IPS DF 19.7 (cell line): ENCODE results near the gene MCU.

Experiments used
- DNase-seq: peaks from one replicate; pipeline ENCODE4 v3.0.0-alpha.2; 2013; ENCODE audit warnings: low read depth, low spot score

MCU gene

GRCh38 chr10:72802332-72802731 is 110.4 kb downstream of the MCU start:
- no peak for DNase-seq

GRCh38 chr10:72802763-72803505 is 111.0 kb downstream of the MCU start:
- no peak for DNase-seq

- DNase-seq, result no peak
Measured at GRCh38 chr10:72808001-72808400, 116.1 kb downstream of the MCU start.

DNA sequence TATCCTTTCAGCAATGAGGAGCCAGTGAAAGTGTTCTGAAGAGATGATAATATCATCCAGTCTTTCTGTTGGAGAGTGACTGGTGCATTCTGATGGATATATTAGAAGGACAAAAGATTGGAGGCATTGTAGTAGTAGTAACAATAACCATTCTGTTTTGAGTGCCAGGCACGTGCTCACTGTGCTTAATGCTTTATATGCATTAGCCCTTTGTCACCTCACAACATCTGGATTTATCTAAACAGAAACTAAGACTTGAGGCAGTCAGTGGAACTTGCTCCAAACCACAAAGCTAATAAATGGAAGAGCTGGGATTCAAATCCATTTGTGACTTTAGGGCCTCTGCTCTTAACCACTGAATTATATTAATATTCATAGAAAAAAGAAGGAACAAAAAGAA is 117.1 kb downstream of the MCU start:
- DNase-seq, result no peak

DNA sequence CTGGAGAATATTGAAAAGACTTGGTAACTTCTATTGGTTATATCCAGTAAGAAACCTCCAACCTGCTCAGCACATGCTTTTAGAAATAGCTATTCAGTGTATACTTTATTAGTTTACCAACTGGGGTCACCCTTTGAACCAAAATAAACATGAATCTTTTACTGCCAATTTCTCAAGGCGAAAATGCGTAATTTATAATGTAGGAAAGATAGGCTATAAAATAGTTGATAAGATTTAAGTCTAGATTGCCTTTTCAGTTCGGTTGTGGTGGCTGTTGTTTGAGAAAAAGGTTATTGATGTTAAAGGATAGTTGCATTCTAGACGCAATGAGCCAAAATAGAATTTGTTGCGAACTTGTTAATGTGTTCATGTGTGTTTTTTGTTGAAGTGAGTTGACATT is 119.0 kb downstream of the MCU start:
- no peak for DNase-seq

DNA sequence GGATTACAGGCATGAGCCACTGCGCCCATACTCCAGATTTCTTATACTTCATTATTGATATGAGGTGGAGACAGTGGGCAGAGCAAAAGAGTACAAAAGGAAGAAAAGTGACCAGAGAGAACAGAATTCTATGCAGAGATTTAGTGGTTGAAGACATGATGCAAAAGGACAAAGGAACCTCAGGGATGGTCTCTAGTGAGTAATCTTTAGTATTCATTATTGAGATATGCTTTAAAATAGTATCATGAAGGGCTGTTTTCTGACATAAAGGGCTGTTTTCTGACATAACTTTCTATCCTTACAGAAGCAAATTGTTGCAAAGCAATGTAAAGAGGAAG is 120.4 kb downstream of the MCU start:
- DNase-seq, result no peak

- DNase-seq, result no peak
Measured at GRCh38 chr10:72812753-72813430, 120.9 kb downstream of the MCU start.

DNA sequence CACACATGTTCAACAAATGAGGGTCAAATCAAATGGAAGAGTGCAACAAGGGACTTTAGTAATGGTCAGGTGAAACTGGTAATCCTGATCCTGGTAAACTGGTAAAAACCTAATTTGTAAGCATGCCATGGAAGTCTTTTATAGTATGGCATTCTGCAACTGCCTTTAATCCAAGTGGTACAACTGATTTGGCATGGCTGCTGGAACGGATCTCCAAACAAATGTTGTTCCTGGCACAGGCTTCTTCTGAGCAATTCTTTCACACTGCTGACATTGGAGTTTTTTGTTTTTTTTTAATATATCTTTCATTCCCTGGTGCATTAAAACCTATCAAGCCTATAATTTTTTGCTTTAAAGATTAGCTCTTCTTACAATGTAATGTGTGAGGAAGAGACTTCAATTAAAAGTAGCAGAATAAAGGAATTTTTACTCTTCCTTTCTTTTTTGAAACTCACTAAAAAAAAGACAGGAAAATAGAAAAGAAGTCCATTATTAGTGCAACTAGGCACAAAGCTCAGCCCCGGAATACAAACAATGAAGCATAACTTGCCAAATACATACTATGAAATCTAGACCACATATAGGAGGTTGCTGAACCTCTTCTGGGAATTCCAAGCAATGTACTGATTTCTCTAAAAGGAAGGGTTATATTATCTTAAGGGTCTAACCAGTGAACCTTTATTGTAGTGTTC is 122.3 kb downstream of the MCU start:
- no peak for DNase-seq

- DNase-seq, result no peak
Measured at GRCh38 chr10:72816565-72816964, 124.6 kb downstream of the MCU start.

DNA sequence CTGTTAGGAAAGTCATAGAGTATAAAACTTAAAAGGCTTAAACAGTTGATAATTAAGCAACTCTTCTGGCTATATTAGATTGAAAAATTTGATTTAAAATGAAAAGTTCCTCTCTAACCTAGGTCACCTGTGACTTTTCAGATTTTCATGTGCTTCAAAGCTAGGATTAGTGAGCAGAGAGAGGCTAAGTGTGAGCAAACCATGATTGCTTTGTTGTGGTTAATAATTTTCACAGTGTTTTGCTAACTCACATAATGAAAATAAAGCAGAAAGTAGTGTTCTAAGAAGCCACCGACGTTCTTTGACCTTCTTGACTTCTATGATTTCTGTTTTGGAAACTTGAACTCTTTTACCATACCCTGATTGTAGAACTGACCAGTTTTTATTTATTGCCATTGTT is 126.1 kb downstream of the MCU start:
- no peak for DNase-seq

DNA sequence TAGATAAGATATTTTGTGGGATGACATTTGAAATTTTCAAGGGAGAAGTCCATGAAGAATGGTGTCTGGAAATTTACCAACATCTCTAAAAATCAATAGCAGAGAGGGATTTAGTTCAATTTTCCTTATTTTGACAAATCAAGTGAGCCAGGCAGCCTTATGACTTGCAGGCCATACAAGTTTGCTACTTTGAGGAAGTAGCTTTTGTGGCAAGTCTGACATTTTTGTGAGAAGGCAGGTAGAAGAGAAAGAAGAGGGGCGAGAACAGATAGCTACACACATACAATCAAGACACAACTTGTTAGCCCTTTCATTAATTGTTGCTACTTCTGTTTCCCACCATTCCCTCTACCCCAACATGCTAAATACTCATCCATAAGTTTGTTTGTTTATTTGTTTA is 127.1 kb downstream of the MCU start:
- no peak for DNase-seq

- DNase-seq, result no peak
Measured at GRCh38 chr10:72821606-72822005, 129.7 kb downstream of the MCU start.

GRCh38 chr10:72822342-72822986 is 130.5 kb downstream of the MCU start:
- no peak for DNase-seq

GRCh38 chr10:72825163-72825562 is 133.2 kb downstream of the MCU start:
- DNase-seq, result no peak

- DNase-seq, result no peak
Measured at GRCh38 chr10:72826346-72826745, 134.4 kb downstream of the MCU start.

DNA sequence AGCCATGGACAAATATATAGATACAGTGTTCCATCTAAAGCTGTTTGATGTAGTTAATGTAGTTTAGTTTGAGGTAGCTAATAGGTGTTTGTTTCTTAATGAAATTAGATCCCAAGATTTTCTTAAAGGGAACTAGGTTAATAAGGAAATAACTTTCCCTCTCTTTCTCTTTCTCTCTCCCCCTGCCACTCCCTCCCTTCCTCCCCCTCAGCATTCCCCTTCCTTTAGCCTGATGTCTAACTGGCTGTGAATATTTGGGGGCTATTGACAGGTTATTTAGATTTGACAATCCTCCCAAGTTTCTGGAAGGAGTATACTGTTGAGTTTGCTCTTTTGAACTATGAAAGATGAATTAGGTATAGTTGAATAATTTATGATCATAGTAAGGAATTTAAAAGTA is 136.4 kb downstream of the MCU start:
- no peak for DNase-seq

GRCh38 chr10:72830625-72831024 is 138.7 kb downstream of the MCU start:
- DNase-seq, result no peak

- DNase-seq, result no peak
Measured at GRCh38 chr10:72831696-72832409, 139.9 kb downstream of the MCU start.

DNA sequence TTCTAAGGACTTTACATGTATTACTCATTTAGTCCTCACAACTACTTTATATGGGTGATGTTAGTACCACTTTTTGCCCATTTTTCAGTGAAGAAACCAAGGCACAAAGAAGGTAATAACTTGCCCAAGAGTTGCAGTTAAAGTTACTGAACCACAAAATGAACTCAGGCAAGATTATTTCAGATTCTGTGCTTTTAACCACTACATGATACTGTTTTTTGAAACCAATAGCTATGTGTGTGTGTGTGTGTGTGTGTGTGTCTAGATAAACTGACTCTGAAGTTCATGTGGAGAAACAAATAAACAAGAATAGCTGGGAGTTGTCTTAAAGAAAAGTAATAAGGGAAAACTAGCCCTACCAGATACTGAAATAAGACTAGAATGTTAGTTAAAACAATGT is 140.8 kb downstream of the MCU start:
- DNase-seq, result no peak

- DNase-seq, result no peak
Measured at GRCh38 chr10:72834183-72834825, 142.4 kb downstream of the MCU start.

GRCh38 chr10:72840319-72840718 is 148.4 kb downstream of the MCU start:
- no peak for DNase-seq
